HG03066 (cell line): ENCODE data around the gene ANKRD66.
"Not testable (repeated sequence)": the region's sequence is repeated elsewhere in the genome, so short reads cannot be mapped to it uniquely, and the experiment has no call there.

Source experiments
- ATAC-seq: cut with Tn5 transposase; IDR thresholded peaks from one replicate; pipeline ENCODE4 v1.9.1; 2021; ENCODE audit warnings: low read depth; ENCODE audit not compliant: unreplicated experiment

The ANKRD66 gene

DNA sequence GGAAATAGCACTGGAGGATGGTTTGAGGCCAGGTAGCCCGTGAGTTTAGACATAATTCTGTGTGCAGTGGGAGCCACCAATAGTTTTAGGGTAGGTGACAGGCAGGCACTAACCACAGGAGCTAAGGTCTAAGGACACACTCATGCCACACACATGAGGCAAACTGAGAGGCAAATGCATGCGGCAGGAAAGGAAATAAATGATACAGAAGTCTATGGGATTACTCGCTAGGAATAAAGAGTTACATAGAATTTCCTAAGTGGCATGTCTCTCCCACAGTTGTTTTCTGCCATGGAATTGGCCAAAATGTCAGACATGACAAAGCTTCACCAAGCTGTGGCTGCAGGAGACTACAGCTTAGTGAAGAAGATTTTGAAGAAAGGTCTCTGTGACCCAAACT is 4.9 kb downstream of the ANKRD66 start:
- ATAC-seq, result no peak

DNA sequence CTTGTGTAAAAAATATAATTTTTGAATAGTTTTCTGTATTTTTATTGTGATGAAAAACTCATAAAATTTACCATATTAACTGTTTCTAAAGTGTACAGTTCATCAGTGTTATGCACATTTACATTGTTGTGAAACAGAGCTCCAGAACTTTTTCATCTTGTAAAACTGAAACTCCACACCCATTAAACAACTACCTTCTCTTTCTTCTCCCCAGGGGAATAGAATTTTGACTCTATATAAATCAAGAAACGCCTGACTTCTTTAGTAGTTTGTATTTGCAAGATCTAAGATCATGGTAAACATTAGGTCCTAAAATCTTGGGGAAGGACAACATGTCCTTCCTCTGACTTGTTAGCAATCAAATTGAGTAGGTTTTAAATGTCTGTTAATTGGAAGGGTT is 9.1 kb downstream of the ANKRD66 start:
- no peak for ATAC-seq

DNA sequence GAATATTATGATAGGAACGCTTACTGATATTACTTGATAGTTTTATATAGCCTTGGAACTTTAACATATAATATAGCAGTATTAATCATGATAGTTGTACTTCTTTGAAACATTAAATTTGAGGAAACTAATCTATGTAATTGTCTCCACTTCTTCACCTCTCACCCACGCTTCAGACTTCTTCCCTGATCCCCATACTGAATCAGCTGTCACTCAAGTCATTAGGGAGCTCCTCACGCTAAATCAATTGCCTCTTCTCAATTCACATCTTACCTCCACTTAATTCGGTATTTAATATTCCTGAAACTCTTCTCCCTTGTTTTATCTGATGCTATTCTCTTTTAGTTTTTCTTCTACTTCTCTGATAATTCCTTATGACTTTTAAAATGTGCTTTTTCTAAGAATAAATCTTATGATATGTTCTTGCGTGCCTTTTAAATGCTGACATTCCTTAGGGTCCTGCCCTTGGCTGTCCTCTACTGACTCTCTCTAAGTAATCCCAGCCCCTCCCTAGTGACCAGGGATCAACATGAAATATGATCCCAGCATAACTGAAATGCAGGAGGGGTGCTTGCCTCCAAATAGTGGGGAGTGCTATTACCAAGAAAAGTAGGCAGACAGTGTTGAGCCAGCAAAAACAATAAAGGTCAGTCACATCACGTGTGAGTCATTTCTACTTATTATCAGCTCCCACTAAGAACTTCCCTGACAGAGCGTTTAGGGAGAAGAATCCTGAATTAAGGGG is 9.9 kb downstream of the ANKRD66 start:
- ATAC-seq, result no peak

DNA sequence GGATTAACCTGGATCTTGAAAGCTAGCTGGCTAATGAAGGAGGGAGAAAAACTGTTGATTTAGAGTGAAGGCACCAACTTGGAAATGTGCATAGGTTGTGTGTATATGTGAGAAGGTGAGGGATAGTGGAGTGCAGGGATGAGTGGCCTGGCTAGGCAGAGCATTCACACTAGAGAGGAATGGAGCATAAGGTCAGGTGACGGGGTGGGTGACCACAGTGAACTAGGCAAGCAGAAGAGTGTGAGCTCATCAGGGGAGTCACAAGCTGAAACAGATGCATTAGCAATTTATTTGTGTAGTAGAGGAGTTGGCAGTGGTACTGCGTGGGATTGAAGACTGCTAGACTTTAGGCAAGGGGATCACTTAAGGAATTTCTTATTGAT is 10.5 kb downstream of the ANKRD66 start:
- ATAC-seq, result no peak

DNA sequence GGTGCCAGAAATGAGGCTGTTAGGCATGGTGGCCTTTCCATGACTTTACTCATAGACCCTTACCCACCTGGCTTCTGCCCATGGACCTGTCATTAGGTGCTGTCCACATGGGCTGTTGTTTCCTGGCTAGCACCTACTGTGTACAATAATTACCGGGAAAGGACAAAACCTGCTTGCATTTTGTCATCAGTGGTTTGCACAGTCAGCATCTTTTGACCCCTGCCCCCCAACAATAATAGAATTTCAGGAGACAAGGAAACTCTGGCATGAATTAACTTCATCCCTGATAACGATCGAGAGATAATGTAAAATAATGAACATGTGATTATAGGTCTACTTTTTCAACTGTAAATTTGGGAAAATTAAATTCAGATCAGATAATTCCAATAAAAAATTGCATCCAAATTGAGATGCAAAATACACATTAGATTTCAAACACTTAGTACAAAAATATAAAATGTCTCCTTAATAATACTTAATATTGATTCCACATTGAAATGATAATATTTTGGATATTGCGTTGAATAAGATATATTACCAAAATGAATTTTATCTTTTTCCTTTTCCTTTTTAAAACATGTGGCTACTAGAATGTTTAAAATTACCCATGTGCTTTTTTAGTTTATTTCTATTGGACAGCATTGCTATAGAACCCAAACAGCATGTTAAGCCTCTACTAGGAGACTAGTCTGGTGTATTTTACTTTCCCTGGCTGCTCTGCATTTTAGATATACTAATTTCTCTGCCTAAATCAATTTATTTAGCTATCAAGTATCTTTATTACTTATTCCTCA is 12.4 kb downstream of the ANKRD66 start:
- ATAC-seq, result no peak

DNA sequence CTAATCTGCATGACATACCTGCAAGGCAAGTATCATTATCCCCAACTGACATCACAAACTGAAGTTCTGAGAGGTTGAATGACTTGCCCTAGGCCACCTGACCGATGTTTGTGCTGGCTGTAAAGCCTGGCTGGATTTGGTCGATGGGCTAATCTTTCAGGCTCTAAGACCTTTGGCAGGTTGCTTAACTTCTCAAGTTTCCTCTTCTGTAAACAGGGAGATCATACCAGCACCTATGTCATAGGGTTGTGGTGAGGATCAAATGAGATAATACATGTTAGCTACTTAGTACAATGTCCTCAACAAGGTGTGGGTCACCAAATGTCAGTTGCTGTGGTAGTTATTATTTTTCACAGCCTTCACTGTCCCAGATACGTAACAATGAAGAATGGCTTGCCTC is 14.2 kb downstream of the ANKRD66 start:
- ATAC-seq, result no peak

DNA sequence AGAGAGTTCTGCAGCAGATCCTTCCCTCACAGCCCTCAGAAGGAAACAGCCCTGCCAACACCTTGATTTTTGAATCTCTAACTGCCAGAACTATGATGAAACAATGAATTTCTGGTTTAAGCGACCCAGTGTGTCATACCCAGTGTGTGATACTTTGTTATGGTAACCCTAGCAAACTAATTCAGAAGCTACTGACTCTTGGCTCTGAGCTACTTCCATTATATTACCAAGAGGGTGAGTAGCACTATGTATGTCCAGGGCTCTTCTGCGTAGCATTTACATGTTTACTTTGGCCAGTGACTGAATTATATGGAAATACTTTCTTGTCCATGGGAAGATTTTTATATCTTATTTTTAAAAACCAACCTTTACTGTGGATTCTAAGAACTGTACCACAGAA is 16.7 kb downstream of the ANKRD66 start:
- ATAC-seq, result no peak

GRCh38 chr6:46764280-46764679 is 17.5 kb downstream of the ANKRD66 start:
- not testable (repeated sequence) for ATAC-seq

- ATAC-seq, result no peak
Measured at GRCh38 chr6:46764961-46765360, 18.2 kb downstream of the ANKRD66 start.

GRCh38 chr6:46772016-46772415 is 25.3 kb downstream of the ANKRD66 start:
- no peak for ATAC-seq

- peak; percentile 48 for ATAC-seq
Measured at GRCh38 chr6:46772762-46773161, 26.0 kb downstream of the ANKRD66 start.

DNA sequence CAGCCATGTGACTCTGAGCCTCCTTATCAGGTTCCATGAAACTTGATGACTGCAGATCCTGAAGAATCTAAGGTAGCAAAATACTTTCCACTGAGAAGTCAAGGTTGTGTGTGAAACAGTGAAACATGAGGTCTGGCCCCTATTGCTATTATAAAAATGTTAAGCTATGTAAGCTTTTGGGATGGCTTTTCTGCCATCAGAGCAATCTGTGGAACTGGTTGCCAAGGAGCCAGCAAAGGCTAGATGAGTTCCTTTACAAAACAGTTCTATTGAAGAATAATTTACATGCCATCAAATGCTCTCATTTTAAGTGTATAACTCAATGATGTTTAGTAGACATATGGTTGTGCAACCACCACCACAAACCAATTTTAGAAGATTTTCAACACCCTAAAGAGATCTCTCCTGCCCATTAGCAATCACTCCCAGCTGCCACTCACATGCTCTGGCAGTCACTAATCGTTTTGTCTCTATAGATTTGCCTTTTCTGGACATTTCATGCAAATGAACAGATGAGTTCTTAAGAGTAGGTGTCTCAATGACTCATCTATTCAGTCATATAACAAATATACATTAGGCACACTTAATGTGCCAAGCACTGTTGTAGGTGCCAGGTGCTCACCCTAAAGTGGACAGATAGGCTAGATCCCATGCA is 26.6 kb downstream of the ANKRD66 start:
- ATAC-seq, result no peak

- not testable (repeated sequence) for ATAC-seq
Measured at GRCh38 chr6:46774736-46775135, 28.0 kb downstream of the ANKRD66 start.

GRCh38 chr6:46776070-46776712 is 29.5 kb downstream of the ANKRD66 start:
- no peak for ATAC-seq

DNA sequence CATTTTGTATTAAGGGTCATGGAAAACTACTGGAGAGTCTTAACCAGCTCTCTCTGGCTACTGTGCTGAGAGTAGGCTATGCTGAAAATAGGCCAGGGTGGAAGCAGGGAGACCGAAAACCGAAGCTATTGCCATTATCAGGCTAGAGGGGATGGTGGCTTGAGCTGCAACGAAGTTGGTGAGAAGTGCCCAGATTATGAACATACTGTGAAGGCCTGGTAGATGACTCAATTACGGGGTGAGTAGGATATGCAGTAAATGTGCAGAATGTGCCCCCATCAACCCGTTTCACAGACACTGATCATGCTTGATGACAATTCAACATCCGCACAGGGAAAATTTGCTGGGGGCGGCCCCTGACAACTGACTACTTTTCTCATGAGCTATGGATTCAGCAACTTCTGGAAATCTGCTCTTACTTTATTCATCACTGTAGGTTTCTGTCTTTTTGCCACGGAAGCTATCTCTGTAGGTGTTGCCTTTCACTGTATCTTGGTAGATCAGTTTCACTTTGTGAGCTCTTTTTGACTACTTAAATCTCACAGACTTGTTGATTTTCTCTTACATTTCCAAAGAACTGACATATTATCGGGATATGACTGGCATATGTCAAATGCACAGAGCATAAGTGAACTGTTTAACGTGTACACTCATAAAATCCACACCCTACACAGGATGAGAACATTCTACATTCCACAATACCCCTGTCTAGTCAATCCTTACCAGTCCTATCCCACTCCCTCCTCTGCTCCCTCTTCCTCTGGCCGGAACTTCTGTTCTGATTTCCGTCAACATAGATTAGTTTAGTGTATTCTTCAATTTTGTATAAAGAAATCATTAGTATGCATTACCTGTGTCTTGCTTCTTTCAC is 31.0 kb downstream of the ANKRD66 start:
- ATAC-seq, result no peak

- ATAC-seq, result peak; percentile 56
Measured at GRCh38 chr6:46781478-46782378, 35.0 kb downstream of the ANKRD66 start.

DNA sequence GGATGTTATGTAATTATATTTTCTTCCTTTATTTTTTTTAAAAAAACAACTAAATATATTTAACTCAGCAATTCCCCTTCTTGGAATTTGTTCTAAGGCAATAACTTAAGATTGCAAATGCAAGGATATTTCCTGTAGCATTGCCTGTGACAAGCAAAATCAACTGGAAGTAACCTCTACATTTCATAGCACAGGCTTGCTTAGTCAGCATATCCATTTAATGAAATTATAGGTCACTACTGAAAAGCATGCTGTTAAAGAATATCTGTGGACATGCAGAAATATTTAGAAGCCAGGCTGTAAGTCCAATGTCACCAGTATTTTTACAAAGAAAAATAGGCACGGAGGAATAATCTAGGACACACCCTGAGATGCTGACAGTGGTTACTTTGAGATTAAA is 37.8 kb downstream of the ANKRD66 start:
- ATAC-seq, result no peak

DNA sequence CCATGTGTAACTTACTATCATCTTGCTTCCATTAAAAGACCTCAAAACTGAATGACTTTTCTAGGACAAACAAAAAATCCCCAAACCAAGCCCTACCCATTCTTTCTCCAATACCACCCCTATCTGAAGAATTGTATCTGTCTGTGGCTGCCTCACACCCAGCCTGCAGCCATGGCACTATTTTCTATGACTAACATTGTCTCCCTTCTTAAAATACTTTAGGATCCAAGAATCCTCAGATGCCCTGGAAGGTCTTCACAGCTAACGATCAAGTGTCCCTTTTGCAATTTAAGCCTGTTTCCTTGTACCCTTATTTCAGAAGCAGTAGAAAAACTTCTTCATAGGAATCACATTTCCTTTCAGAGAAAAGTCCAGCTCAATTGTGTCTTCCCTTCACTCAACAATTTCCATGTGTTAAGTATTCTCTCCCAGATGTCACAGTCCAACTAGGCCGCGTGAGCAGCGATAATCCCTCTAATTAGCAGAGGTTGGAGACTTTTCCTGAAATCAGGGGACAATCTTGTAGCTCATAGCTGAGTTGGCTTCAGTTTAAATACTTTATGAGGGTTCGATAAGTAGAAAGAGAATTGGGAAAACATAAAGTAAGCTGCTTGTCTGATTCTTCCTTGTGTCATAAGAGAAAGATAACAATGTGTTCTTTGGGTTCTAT is 41.3 kb downstream of the ANKRD66 start:
- no peak for ATAC-seq

DNA sequence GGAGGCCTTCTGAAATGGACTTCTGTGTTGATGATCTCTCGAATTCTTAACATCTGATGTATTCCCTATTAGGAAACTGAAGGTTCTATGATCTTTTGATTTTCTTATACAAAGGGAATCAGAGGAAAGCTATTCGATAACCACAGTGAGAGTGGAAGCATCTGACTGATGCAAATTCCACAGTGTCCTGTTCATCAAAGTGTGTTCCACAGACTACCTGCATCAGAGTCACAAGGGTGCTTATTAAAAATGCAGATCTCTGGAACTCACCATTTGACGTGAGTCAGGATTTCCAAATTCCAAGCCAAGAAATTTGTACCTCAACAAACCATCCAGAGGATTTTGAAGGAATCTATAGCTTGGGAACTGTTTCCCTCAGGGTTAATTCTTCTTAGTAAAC is 42.1 kb downstream of the ANKRD66 start:
- no peak for ATAC-seq
